ENCODE results near the gene OXCT1.
A peak's percentile ranks its signal among the peaks of the same experiment; 100 is the strongest.

OXCT1 gene

DNA sequence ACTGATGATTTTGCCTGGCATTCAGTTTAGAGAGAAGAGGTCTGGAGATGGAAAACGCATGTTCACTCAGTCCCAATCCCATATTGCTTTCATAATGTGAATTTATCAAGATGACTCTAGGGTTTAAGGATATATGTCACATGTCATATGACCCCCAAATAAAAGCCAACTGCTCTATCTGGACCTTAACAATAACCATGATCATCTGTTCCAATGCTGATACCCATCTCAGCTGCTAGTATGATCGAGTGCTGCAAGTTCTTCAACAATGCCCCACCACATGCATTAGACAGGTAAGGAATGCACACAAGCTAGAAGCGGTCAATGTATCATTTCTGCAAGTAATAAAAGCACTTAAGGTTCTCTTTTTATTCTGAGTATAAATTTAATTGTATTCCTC lies 91.8 kb downstream of the OXCT1 start:
- Histone ChIP-seq H3K27ac (no peak overlapping the region), H3K4me3 (no peak overlapping the region)
- no peak for DNase-seq (ENCODE audit: low spot score)
- TF ChIP-seq, protein P1, sequence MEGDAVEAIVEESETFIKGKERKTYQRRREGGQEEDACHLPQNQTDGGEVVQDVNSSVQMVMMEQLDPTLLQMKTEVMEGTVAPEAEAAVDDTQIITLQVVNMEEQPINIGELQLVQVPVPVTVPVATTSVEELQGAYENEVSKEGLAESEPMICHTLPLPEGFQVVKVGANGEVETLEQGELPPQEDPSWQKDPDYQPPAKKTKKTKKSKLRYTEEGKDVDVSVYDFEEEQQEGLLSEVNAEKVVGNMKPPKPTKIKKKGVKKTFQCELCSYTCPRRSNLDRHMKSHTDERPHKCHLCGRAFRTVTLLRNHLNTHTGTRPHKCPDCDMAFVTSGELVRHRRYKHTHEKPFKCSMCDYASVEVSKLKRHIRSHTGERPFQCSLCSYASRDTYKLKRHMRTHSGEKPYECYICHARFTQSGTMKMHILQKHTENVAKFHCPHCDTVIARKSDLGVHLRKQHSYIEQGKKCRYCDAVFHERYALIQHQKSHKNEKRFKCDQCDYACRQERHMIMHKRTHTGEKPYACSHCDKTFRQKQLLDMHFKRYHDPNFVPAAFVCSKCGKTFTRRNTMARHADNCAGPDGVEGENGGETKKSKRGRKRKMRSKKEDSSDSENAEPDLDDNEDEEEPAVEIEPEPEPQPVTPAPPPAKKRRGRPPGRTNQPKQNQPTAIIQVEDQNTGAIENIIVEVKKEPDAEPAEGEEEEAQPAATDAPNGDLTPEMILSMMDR (IDR thresholded peaks at IDR 0.05): no peak

DNA sequence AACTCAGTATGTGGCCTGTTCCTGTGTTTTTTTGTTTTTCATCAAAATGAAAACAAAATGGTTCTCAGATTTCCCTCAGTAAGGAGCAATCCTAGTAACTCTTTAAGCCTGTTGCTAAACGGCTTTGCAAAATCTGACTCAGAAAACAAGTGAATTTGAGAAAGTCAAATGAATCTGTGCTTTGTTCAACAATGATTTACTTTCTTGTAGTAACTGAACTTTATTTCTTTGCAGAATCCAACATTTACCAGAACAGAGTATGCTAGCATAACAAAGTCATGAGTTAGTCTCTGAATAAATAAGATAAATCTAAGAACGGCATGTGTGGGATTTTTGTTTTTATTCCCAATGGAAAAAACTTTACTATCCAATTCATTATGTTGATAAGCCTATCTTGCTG lies 93.8 kb downstream of the OXCT1 start:
- TF ChIP-seq, protein P1 (IDR thresholded peaks at IDR 0.05): no peak
- peak overlapping the region; percentile 29 to 44 for H3K27ac ChIP-seq
- no peak for DNase-seq (ENCODE audit: low spot score)

DNA sequence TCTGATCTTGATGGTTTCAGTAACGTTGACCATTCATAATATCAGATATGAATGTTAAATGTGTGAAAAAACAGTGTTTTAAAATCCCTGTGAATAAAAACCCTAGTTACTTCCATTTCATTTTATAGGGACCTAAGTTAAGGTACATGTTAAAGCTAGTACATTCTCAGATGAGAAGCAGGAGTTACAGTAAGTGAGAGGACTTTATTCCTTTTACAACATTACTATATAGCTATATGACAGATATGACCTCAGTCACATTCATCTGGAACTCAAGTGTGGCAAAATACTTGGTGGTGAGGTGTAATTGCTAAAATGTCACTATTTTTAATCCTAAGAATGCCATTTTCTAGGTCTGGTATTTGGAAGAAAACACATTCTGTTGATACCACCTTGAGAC lies 96.4 kb downstream of the OXCT1 start:
- DNase-seq (ENCODE audit: low spot score): no peak
- H3K4me3 ChIP-seq: no peak overlapping the region
- TF ChIP-seq, protein P1 (IDR thresholded peaks at IDR 0.05): no peak
- H3K27ac ChIP-seq: no peak overlapping the region

More for the DNA sequence above, 93.8 kb downstream of the OXCT1 start:
- peak overlapping the region; percentile 25 for H3K4me3 ChIP-seq

DNA sequence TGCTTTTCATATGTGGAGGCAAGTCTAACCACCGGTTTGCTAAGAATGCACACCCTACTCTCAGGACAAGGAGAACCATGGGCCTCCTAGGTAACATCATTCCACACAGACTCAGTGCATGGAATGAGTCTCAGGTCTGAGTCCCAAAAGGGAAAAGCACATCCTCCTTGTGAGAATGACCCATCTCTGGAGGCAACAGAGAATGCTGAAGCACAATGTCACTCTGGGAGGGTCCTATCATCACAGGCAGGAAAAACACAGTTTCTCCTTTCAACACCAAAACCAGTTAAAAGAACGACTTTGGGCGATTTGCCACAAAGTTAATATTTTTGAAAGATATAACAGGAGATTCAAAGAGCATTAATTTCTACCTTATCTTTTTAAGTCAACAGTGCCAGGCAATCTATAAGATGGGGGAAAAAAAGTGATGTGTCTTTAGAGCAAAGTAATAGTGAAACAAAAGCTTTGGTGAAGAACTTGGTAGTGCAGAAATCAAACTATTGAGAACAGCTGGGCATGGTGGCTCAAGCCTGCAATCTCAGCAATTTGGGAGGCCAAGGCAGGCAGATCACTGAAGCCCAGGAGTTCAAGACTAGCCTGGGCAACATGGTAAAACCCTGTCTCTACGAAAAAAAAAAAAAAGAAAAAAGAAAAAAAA lies 97.3 kb downstream of the OXCT1 start:
- TF ChIP-seq, protein P1 (IDR thresholded peaks at IDR 0.05): no peak
- Histone ChIP-seq H3K4me3 (no peak overlapping the region), H3K27ac (no peak overlapping the region)
- DNase-seq (ENCODE audit: low spot score): no peak

DNA sequence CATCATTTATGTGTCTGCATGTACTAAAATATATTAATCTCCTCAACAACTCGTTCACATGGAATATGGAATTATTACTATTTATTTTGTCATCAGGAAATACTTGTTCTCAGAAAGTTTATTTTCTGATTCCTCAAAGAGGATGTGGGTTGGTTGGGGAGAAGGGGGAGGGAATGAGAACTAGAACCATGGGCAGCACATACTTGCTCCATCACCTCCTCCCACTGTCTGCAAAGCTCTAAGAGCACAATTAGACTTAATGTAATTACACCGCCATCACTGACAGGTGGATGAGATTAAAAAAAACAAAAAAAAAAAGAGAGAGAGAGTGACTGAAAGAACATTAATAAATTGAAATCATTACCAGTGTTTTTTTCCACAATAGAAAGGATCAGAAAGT lies 98.2 kb downstream of the OXCT1 start:
- TF ChIP-seq, protein P1 (IDR thresholded peaks at IDR 0.05): no peak

DNA sequence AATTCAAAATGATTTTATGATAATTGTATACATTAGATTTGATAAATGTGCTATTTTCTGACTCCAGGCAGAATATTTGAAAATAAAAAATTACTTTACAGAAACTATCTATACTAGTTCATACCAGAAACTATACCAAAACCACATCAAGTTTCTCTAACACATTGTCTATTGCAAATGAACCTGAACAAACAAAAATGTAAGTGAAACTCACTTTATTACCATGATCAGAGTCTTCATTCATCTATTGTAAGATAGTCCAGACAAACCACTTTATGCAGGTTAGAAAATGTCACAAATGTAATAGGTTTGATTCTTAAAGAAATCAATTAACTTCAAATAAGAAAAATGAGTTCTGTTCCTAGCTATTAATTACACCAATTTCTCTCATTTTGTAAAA lies 99.4 kb downstream of the OXCT1 start:
- TF ChIP-seq, protein P1 (IDR thresholded peaks at IDR 0.05): no peak
- Histone ChIP-seq H3K27ac (no peak overlapping the region), H3K4me3 (no peak overlapping the region)
- DNase-seq (ENCODE audit: low spot score): no peak

More for the DNA sequence above, 98.2 kb downstream of the OXCT1 start:
- Histone ChIP-seq H3K4me3 (no peak overlapping the region), H3K27ac (no peak overlapping the region)
- no peak for DNase-seq (ENCODE audit: low spot score)

DNA sequence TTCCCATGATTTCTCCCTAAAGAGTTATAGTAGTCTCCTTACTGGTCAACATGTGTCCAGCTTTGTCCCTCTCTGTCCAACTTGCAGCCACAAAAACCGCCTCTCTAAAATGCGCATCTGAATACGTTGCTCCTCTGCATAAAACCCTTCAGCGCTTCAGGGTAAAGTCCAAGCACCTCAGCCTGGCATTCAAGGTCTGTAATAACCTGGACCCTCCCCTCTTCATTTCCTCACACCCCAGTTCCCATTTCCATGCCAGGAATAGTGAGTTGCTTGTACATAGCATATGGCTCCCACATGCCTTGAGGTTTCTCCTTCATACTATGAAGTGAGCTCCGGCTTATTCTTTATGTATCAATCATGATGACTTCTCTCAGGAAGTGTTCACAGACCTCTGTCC lies 101.5 kb downstream of the OXCT1 start:
- TF ChIP-seq, protein P1 (IDR thresholded peaks at IDR 0.05): no peak

More for the DNA sequence above, 101.5 kb downstream of the OXCT1 start:
- Histone ChIP-seq H3K27ac (no peak overlapping the region), H3K4me3 (no peak overlapping the region)
- no peak for DNase-seq (ENCODE audit: low spot score)

All from coronary artery (tissue), 2 donors.